CD4-positive, alpha-beta T cell treated with Interleukin-17A for 1 hour (primary cell): ENCODE measurements around the gene GLI3.

Source experiments
- DNase-seq: peaks from one replicate; pipeline ENCODE4 v3.0.0-alpha.2; 2020

GLI3 gene

DNA sequence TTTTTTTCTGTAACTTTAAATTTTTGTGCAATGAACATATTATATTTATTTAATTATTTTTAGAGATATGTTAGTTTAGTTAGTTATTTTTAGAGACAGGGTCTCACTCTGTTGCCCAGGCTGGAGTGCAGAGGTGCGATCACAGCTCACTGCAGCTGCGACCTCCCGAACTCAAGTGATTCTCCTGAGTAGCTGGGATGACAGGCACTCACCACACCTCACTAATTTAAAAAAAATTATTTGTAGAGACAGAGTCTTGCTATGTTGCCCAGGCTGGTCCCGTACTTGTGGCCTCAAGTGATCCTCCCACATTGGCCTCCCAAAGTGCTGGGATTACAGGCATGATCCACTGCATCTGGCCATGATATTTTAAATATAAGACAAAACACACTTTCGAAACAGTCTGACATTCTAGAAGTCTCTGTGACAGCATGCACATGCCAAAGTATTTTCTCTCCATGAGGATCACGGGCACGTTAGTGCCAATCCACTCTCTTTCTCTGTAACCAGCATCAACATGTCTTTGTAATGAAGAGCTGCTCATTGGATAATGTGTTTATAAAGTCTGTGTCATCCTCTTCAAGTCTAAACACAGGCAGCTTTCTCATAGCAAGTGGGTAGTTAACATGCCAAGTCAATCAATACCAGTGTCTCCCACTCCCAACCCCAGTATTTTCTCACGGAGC, 137.4 kb downstream of the GLI3 start:
- DNase-seq = no peak

DNA sequence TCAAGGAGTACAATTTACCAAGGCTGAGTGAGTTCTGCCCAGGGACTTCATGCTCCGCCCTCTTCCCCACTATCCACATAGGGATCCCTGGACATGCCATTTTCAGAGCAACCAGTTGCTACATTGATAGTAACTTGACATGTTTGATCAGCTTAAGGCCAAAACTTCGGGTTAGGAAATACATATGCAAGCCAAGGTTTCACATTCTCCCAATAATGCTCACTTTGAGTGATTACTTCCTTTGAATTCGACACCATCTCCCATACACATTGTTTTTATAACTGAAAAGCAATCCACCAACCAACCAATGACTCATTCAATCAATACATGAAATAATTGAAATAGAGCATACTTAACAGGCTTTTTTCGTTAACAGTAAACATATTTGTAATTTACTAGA, 137.9 kb downstream of the GLI3 start:
- DNase-seq = no peak

GRCh38 chr7:42097752-42098151, 139.3 kb downstream of the GLI3 start:
- DNase-seq = no peak

GRCh38 chr7:42096681-42097561, 140.1 kb downstream of the GLI3 start:
- DNase-seq = no peak

DNA sequence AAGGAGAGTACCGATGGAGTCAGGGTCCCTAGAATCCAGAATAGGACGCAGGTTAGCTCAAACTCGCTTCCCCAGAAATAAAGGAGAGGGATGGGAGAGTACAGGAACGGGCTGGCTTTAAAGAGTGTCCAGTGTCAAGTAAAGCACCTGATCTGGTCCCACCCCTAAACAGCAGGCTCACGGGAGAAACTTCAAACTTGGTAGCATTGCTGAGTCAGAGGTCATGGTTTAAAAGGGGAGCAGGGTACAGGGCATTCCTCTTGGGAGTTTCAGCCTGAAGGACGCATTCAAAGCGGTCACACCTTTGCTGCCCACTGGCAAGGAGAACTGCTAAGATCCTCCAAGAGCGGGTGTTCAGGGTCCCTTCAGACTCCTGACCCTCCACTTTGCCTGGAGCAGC, 140.7 kb downstream of the GLI3 start:
- DNase-seq = no peak

DNA sequence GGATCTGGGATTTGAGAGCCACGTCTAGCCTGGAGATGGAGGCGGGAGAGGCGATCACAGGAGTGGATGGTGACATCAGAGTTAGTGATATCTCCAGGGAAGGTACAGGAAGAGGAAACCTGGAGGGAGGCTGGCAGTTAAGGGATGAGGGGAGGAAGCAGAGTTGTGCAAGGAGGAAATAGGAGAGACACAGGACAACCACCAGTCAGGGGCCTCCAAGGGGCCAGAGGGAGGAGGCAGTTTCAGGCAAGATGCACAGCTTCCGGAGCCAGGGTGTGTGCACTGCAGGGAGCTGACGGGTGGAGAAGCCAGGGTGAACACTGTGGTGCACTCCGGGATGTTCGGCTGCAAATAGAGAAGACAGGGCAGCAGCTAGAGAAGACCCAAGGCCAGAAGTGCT, 141.2 kb downstream of the GLI3 start:
- no peak for DNase-seq

DNA sequence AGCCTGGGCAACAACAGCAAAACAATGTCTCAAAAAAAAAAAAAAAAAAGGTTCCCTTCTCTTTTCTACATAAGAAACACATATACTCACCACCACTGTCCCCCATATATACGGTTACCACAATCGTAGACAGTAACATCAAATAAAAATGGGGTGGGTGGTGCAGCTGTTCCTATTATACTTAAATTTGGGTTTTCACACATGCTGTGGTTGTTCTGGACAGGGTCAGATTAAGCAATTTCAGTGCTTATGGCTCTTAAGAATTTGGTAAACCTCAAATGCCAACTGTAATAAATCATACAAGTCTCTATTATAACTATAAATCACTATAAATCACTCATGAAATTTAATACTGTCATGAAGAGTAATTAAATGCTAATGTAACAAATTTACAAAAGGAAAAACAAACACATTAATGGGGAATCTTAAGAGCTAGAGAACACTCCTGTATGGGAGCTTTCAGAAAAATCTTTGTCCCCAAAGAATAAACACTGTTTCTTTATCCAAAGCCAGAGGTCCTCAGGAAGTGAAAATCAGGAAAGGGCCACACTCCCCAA, 143.6 kb downstream of the GLI3 start:
- no peak for DNase-seq

- no peak for DNase-seq
Observed at GRCh38 chr7:42091461-42092291, 145.3 kb downstream of the GLI3 start.

DNA sequence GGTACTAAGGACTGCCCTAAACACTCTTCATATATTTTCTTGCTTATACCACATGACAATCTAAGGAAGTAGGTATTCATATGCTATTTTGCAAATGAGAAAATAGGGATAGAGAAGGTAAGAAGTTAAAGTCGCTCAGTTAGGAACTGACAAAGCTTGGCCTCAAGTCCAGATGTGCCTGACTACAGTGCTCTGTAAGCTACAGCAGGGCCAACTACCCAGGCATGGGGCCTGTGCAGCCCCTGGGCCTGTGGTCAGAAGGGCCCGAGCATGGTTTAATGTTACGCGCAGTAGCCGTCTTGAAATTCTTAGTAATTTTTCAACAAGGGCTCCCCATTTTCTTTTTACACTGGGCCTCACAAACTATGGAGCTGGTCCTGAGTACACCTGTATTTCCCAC, 146.2 kb downstream of the GLI3 start:
- no peak for DNase-seq

- no peak for DNase-seq
Observed at GRCh38 chr7:42090056-42090455, 147.0 kb downstream of the GLI3 start.

GRCh38 chr7:42087616-42088015, 149.4 kb downstream of the GLI3 start:
- DNase-seq = no peak

GRCh38 chr7:42085531-42085930, 151.5 kb downstream of the GLI3 start:
- no peak for DNase-seq

GRCh38 chr7:42084263-42084662, 152.7 kb downstream of the GLI3 start:
- no peak for DNase-seq

- no peak for DNase-seq
Observed at GRCh38 chr7:42083284-42083683, 153.7 kb downstream of the GLI3 start.

- no peak for DNase-seq
Observed at GRCh38 chr7:42082144-42082543, 154.9 kb downstream of the GLI3 start.

DNA sequence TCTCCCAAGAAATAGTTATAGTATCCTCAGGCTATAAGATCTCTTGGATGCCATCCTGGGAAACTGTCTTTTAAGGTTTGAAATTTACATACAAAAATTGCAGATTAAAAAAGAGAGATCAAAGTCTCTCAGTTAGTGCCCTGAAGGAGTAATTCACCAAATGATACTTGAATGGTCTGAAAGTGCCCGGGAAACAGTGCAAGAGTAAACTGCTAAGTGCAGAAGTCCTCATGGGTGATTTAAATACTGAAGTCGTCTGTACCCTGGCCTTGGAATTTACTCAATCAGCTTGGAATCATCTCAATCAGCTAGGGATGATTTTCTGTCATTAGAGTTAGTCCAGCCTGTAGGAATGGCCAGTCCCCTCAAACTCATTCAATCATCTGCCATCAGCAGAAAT, 155.3 kb downstream of the GLI3 start:
- DNase-seq = no peak

DNA sequence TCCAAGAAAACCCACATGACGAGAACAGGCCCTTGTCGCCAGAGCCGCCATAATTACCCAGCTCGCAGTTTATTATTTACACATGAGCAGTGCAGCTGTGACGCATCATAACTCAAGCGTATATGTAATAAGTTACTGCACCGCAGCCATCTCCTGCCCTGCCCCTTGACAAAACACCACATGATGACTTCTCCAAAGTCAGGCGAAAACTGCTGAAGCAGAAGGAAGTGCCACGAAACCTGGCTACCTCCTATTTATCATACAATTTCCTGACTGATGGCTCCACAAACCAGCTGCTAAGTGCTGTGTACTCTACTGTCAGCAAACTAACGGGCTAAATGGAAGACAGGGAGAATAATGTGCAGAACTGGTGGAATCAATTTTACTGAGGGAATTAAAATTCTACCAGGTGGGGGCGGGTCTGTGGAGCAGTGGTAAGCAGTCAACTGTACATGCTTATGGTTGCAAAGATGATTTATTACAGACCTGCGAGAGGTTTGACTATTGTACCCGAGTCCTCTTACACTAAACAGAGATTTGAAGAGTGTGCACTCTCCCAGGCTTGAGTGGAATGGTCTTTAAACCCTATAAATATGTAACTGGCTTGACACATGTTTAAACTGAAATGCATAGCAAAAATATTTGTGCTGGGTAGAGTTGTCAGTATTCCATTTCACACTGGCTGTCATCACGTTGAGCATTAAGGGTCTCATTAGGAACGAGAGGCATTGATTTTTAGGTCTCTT, 156.0 kb downstream of the GLI3 start:
- no peak for DNase-seq

GRCh38 chr7:42077271-42078135, 159.5 kb downstream of the GLI3 start:
- DNase-seq = no peak

GRCh38 chr7:42076870-42077269, 160.1 kb downstream of the GLI3 start:
- DNase-seq = no peak

GRCh38 chr7:42075418-42075817, 161.6 kb downstream of the GLI3 start:
- no peak for DNase-seq

GRCh38 chr7:42074076-42074475, 162.9 kb downstream of the GLI3 start:
- no peak for DNase-seq
